Hindlimb muscle (tissue), 1 donor: ENCODE data around the gene PLSCR2. TPM values are rescaled to one million over a fixed set of nuclear protein-coding genes. Genes with fewer than 3 reads are reported as not detected.
A peak's percentile ranks its signal among the peaks of the same experiment; 100 is the strongest.
"Not testable (repeated sequence)": the region's sequence is repeated elsewhere in the genome, so short reads cannot be mapped to it uniquely, and the experiment has no call there.

Source experiments
- DNase-seq: peaks from one replicate; pipeline ENCODE4 v3.0.0-alpha.2; 2013
- polyA plus RNA-seq: library from polyadenylated mRNA; unstranded; fragments of 120-200 nt; gene quantifications from one replicate; pipeline ENCODE4 v1.2.1, GENCODE V29; 2013; ENCODE audit not compliant: insufficient read length

The PLSCR2 gene
- not detected for polyA plus RNA-seq

GRCh38 chr3:146469150-146470017 lies at the start of gene PLSCR2:
PLSCR2 (minus strand) TSS chr3:146469561; CDS start chr3:146459904, 9,657 bp downstream.
- peak; percentile 39 for DNase-seq

DNA sequence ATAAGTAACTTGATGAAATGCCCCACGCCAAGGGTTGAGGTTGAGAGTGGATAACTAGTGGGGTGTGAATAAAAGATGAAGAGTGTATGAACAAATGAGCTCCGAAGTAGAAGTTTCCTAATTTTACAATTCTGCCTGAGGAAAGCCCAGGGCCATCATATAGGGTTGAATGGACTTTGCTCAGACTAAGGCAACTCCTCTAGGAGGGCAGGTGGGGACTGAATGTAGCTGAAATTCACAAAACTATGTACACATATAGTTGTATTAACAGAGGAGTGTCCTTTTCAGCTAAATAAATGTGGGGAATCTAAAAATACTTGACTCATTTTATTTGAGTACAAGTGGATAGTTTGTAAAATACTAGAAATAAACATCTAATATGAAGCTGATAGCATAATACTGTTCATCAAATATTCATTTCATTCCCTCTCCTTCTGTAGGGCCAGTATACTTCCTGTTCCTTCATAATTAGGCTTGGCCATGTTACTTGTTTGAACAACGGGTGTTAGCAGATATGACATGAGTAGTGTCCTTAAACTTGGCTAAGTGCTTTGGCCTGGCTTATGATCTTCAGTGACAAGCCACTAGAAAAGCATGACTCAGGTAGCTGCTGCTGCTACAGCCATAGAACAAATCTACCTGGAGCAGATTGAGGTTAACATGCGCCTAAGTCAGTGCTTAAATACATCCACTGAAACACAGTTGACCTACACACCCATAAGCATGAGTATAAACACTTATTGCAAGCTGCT lies 48.5 kb upstream of the PLSCR2 start:
- no peak for DNase-seq

DNA sequence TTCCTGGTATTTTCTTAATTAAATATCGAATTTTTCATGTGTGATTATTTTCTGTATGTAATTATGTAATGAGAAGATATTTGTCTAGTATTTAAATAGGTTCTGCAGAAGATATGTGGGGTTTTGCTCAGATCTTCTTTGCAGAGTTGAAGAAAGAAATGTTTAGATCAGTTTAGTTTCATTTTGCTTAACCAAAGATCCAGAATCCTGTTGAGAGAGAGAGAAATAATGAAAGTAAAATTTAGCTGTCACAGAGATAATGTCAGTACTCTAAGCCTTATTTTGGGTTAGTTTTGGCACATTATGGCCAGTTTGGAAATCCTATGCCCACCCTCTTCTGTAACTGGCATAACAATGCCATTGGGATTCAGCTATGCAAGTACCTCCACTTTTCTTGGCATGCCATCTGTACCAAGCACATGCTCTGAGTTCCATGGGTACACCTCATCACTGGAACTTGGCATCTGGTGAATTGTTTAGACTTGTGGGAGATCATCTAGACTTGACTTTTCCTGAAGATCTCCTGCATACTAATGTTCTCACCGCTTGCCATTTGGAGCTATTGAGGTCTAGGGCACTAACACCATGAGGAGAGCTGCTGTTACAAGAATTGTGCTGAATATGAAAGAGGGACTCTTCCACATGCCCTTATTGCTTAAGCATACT lies 44.2 kb upstream of the PLSCR2 start:
- DNase-seq, result no peak

DNA sequence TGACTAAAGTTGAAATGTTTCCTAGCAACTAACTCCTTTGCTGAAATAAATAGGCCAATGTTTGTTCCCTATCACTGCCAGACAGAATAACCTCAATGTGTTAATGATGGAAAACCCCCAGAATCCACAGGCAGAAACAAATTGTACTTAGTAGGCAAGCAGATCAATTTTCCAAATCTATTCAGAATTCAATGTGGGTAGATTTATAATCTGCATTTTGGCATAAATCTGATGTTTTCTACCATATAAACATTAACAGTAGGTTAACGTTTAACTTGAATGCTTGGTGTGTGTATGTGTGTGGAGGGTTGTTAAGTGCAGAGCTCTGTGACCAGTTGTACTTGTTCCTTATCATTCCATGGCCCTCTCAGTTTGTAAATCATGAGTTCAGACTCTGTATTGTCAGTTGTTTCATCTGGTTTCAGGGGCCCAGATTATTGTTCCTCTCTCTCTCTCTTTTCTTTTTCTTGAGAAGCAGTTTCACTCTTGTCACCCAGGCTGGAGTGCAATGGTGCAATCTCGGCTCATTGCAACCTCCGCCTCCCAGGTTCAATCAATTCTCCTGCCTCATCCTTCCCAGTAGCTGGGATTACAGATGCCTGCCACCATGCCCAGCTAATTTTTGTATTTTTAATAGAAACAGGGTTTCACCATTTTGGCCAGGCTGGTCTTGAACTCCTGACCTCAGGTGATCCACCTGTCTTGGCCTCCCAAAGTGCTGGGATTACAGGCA lies 42.2 kb upstream of the PLSCR2 start:
- no peak for DNase-seq

DNA sequence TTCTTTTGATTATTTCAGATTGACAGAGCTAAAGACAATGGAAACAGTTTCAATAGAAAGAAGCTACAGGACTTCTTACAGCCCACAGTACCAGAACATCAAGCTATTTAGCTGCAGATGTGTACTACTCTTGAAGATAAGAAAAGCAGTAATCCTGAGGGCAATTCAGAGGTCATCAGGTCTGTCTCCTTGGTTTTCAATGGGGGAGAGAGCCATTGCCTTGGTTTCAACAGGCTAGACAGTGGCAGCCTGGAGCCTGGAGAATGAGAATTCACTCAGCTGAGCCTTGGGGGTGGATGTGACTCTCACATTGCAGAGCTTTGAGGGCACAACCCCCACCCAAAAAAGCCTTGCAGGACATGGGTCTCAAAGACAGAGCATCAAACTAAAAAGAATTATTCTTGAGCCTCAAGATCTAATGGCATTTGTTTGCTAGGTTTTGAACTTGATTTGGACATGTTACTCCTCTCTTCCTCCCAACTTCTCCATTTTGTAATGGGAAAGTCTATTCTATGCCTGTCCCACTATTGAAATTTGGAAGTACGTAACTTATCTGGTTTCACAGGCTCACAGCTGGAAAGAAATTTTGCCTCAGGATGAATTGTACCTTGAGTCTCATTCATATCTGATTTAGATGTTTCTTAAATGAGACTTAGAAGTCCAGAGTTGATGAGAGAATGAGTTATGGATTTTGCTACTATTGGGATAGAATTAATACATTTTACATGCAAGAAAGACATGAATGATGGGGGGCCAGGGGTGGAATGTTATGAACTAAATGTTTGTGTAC lies 38.2 kb upstream of the PLSCR2 start:
- DNase-seq, result no peak

GRCh38 chr3:146505516-146505915 lies 36.2 kb upstream of the PLSCR2 start:
- DNase-seq, result no peak

DNA sequence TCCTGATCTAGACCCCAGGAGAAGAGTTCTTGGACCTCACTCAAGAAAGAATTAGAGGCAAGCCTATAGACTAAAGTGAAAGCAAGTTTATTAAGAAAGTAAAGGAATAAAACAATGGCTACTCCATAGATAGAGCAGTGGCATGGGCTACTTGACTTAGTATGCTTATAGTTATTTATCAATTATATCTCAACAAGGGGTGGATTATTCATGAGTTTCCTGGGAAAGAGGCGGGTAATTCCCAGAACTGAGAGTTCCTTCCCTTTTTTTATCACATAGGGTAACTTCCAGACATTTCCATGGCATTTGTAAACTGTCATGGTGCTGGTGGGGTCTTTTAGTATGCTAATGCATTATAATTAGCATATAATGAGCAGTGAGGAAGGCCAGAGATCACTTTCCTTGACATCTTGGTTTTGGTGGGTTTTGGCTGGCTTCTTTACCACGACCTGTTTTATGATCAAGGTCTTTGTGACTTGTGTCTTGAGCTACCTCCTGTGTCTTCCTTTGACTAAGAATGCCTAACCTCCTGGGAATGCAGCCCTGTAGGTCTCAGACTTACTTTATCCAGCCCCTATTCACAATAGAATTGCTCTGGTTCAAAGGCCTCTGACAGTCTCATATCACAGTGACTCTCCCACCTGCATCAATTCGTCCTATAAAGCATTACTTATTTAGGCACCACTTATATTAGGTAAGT lies 35.3 kb upstream of the PLSCR2 start:
- no peak for DNase-seq

GRCh38 chr3:146503461-146504202 lies 34.3 kb upstream of the PLSCR2 start:
- DNase-seq, result no peak

DNA sequence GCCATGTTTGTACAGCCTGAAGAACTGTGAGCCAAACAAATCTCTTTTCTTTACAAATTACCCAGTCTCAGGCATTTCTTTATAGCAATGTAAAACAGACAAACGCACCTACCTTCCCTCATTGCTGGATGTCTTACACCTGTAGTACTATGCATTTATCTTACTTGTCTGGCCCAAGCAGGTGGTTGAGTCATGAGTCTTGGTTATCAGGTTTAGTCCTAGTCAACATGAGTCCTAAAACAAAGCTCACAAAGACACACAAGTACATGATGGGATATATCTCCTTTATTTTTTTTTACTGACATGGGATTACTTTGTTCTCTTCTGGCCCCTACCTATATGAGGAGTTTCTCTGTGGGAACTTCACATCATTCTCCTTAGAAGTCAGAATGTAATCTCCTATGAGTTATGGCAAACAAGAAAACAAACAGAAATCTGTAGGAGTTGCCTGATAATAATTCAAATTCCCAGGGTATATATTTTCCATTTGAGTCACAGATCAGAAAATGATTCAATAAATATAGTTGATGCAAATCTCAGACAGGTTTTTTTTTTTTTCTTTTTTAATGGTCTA lies 33.6 kb upstream of the PLSCR2 start:
- no peak for DNase-seq

DNA sequence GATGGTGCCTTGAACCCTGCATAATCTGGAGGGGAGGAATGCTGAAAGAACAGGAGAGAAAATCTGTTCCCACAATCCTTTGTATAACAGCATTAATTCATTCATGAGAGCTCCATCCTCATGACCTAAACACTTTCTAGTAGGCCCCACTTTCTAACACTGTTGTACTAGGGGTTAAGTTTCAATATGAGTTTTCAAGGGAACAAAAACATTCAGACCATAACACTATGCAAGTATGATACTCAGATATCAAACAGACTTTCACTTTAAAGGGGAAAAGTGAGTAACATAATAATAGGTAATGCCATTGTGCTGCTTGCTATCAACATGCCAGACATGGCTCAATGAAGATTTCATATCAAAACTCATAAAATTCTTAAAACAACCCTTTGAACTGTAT lies 32.4 kb upstream of the PLSCR2 start:
- DNase-seq, result no peak

- DNase-seq, result no peak
Measured at GRCh38 chr3:146499701-146500100, 30.3 kb upstream of the PLSCR2 start.

DNA sequence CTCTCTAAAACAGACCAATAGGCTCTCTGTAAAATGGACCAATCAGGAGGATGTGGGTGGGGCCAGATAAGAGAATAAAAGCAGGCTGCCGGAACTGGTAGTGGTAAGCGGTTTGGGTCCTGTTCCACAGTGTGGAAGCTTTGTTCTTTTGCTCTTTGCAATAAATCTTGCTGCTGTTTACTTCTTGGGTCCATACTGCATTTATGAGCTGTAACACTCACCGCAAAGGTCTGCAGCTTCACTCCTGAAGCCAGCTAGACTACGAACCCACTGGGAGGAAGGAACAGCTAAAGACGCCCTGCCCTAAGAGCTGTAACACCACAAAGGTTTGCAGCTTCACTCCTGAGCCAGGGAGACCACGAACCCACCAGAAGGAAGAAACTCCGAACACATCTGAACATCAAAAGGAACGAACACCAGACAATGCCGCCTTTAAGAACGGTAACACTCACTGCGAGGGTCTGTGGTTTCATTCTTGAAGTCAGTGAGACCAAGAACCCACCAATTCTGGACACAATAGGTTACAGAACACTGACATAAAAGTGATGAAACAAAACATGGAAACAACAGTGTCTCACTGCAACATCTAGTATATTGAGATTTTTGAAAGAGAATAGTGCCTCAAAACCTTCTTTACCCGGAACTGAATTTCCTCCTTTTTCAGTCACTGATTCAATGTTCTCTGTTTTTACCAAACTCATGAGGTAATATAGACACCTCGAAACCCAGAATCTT lies 28.8 kb upstream of the PLSCR2 start:
- no peak for DNase-seq

GRCh38 chr3:146497145-146497843 lies 27.9 kb upstream of the PLSCR2 start:
- not testable (repeated sequence) for DNase-seq

- DNase-seq, result no peak
Measured at GRCh38 chr3:146496726-146497125, 27.4 kb upstream of the PLSCR2 start.

- DNase-seq, result no peak
Measured at GRCh38 chr3:146496251-146496650, 26.9 kb upstream of the PLSCR2 start.

DNA sequence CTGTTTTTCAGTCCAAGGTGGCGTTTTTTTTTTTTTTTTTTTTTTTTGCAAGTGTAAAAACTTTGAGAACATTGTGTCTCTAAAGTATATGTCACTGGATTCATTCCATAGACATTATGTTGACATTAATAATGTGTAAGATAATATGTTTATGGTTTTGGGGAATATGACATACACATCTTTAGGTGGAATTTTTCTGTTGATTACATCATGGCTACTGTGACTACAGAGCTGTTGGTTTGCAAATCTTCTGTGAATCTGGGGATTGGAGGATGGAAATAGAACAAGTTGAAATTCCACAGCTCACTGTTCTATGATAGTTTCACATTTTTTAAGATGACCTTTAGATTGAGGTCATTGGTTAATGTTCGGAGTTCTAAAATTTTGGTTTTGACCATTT lies 24.4 kb upstream of the PLSCR2 start:
- DNase-seq, result no peak

GRCh38 chr3:146493221-146493620 lies 23.9 kb upstream of the PLSCR2 start:
- DNase-seq, result no peak

- DNase-seq, result no peak
Measured at GRCh38 chr3:146491303-146491702, 21.9 kb upstream of the PLSCR2 start.
